Keratinocyte (primary cell): ENCODE results near the gene CSTA. TPM values are rescaled to one million over a fixed set of nuclear protein-coding genes. Genes with fewer than 3 reads are reported as not detected.

Experiments
- DNase-seq: peaks from one replicate; pipeline ENCODE4 v3.0.0-alpha.2; 2011; ENCODE audit warnings: low read depth, missing footprints, low spot score
- FAIRE-seq: peaks from 2 replicates; lab custom pipeline; 2011; peaks lifted over from hg19 to GRCh38; lab: Jason Lieb, UNC
- H2AFZ ChIP-seq: 2 replicates; pipeline ENCODE4 v1.6.0; 2012; ENCODE audit warnings: low read length, control low read depth, inconsistent platforms; ENCODE audit not compliant: control insufficient read depth
- H3K27ac ChIP-seq: 2 replicates; pipeline ENCODE4 v1.5.1; 2011; ENCODE audit warnings: low read length; ENCODE audit not compliant: control insufficient read depth, insufficient read depth
- H3K27me3 ChIP-seq: 3 replicates; pipeline ENCODE4 v1.6.0; 2011; ENCODE audit warnings: low read length; ENCODE audit not compliant: control insufficient read depth, insufficient read depth; ENCODE audit errors: extremely low read depth
- H3K36me3 ChIP-seq, 2 experiments: 2 replicates in 1 of 2; 3 replicates in 1 of 2; pipeline ENCODE4 v1.5.1; 2011; ENCODE audit warnings: low read length in 2 of 2, mild to moderate bottlenecking in 1 of 2; ENCODE audit not compliant: control insufficient read depth in 2 of 2, insufficient read depth in 2 of 2; ENCODE audit errors: extremely low read depth in 1 of 2
- H3K4me1 ChIP-seq: 3 replicates; pipeline ENCODE4 v1.5.1; 2011; ENCODE audit warnings: low read length; ENCODE audit not compliant: control insufficient read depth, insufficient read depth; ENCODE audit errors: extremely low read depth
- H3K4me2 ChIP-seq: 3 replicates; pipeline ENCODE4 v1.6.0; 2011; ENCODE audit warnings: low read depth, low read length; ENCODE audit not compliant: control insufficient read depth, insufficient read depth; ENCODE audit errors: extremely low read depth
- H3K4me3 ChIP-seq, 3 experiments: fragments of 200-600 bp in 1 of 3; sonication (generic) in 1 of 3; 2 replicates in 2 of 3; 3 replicates in 1 of 3; pipeline ENCODE4 v1.5.1; 2011 to 2016; ENCODE audit warnings: low read length in 3 of 3, mild to moderate bottlenecking in 3 of 3, control low read depth in 2 of 3, inconsistent platforms in 1 of 3, low read depth in 1 of 3, mixed read lengths in 1 of 3, mixed run types in 1 of 3, moderate library complexity in 1 of 3; ENCODE audit not compliant: control insufficient read depth in 2 of 3, insufficient read depth in 2 of 3; ENCODE audit errors: extremely low read depth in 1 of 3
- H3K79me2 ChIP-seq: 2 replicates; pipeline ENCODE4 v1.6.0; 2012; ENCODE audit warnings: low read length; ENCODE audit not compliant: control insufficient read depth, insufficient read depth
- H3K9ac ChIP-seq: 3 replicates; pipeline ENCODE4 v1.6.0; 2011; ENCODE audit warnings: low read length; ENCODE audit not compliant: control insufficient read depth, insufficient read depth; ENCODE audit errors: extremely low read depth
- H3K9me1 ChIP-seq: 3 replicates; pipeline ENCODE4 v1.6.0; 2011; ENCODE audit warnings: low read length; ENCODE audit not compliant: control insufficient read depth, insufficient read depth; ENCODE audit errors: extremely low read depth
- H3K9me3 ChIP-seq: 2 replicates; pipeline ENCODE4 v1.5.1; 2012; ENCODE audit warnings: low read depth, low read length; ENCODE audit not compliant: control insufficient read depth
- H4K20me1 ChIP-seq: 3 replicates; pipeline ENCODE4 v1.6.0; 2011; ENCODE audit warnings: low read length; ENCODE audit not compliant: control insufficient read depth, insufficient read depth; ENCODE audit errors: extremely low read depth
- EZH2 ChIP-seq: IDR thresholded peaks from one replicate; pipeline ENCODE4 v1.6.1; 2012; ENCODE audit warnings: inconsistent platforms, mild to moderate bottlenecking, low read length, moderate library complexity
- dilution Hi-C: fragments of 300-500 bp; cut with MboI; formaldehyde crosslinking; loops from one replicate; pipeline ENCODE4 v1.7.0; 2020; ENCODE audit warnings: low sequenced_read_pairs; ENCODE audit not compliant: extremely low pct_ligation_motif_present
- polyA plus RNA-seq, 5 experiments: library from polyadenylated mRNA; depleted of rRNA in 3 of 5; stranded (reverse) in 3 of 5; stranded (forward) in 1 of 5; unstranded in 1 of 5; fragments of >200 nt; gene quantifications; 1 replicate in 1 of 5; 2 replicates in 3 of 5; 3 replicates in 1 of 5; pipeline versions ENCODE4 v1.2.1 to v1.2.3, GENCODE V29; 2011 to 2012; ENCODE audit warnings: missing spikeins in 2 of 5, low read depth in 1 of 5, low replicate concordance in 1 of 5
- TF ChIP-seq, protein P1 (sequence below), 3 experiments: IDR thresholded peaks in 1 of 3; conservative IDR thresholded peaks in 1 of 3; optimal IDR thresholded peaks in 1 of 3; 2 replicates in 2 of 3; 3 replicates in 1 of 3; pipeline versions ENCODE3 to v1.5.1; 2011; ENCODE audit warnings: low read length in 3 of 3, mild to moderate bottlenecking in 3 of 3, moderate library complexity in 2 of 3, control low read depth in 1 of 3, inconsistent platforms in 1 of 3; ENCODE audit not compliant: insufficient read depth in 2 of 3; ENCODE audit errors: extremely low read depth in 1 of 3

Gene CSTA
- polyA plus RNA-seq, 1 donor (not counting 4 experiments of a cell fraction or from before 2014, with no cell fraction given), result 1,138 TPM

DNA sequence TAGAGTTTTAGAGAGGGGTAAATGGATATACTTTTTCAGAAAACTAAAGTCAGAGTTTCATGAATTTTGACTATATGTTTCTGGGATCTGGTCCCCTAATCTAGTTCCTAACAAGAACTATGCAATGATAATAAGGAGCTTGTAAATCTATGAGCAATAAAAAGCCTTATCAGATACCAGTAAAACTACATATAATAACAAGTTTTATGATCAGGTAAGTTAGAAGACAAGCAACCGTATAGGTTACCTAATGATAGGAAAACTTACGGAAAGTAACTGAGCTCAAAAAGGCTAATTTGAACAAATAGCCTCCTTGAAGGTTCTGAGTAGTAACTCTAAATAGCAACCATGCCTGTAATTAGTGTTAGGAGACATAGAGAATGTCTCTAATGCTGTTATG lies 37.0 kb downstream of the CSTA start:
- Histone ChIP-seq H3K9me3 (no peaks in the 10 kb centered on the region), H4K20me1 (no peaks in the 10 kb centered on the region), H3K27ac (no peak overlapping the region), H3K27me3 (no peaks in the 10 kb centered on the region), H2AFZ (no peak overlapping the region), H3K4me1 (no peaks in the 10 kb centered on the region), H3K9me1 (no peaks in the 10 kb centered on the region), H3K4me3 (no peak overlapping the region), H3K79me2 (no peaks in the 10 kb centered on the region), H3K9ac (no peak overlapping the region), H3K36me3 (peaks cover 13 to 33% of the 10 kb centered on the region in 2 experiments), H3K4me2 (no peak overlapping the region)
- DNase-seq (no peak), FAIRE-seq (no peak)
- dilution Hi-C loops, result no loop called here
- no peak for TF ChIP-seq EZH2
- TF ChIP-seq, protein P1, sequence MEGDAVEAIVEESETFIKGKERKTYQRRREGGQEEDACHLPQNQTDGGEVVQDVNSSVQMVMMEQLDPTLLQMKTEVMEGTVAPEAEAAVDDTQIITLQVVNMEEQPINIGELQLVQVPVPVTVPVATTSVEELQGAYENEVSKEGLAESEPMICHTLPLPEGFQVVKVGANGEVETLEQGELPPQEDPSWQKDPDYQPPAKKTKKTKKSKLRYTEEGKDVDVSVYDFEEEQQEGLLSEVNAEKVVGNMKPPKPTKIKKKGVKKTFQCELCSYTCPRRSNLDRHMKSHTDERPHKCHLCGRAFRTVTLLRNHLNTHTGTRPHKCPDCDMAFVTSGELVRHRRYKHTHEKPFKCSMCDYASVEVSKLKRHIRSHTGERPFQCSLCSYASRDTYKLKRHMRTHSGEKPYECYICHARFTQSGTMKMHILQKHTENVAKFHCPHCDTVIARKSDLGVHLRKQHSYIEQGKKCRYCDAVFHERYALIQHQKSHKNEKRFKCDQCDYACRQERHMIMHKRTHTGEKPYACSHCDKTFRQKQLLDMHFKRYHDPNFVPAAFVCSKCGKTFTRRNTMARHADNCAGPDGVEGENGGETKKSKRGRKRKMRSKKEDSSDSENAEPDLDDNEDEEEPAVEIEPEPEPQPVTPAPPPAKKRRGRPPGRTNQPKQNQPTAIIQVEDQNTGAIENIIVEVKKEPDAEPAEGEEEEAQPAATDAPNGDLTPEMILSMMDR (optimal IDR thresholded peaks at IDR 0.05 in 1 of 3, IDR thresholded peaks at IDR 0.05 in 1 of 3, conservative IDR thresholded peaks at IDR 0.05 in 1 of 3; ENCODE audit: extremely low read depth in 1 of 3, insufficient read depth in 2 of 3, low read length in 3 of 3), result no peak

DNA sequence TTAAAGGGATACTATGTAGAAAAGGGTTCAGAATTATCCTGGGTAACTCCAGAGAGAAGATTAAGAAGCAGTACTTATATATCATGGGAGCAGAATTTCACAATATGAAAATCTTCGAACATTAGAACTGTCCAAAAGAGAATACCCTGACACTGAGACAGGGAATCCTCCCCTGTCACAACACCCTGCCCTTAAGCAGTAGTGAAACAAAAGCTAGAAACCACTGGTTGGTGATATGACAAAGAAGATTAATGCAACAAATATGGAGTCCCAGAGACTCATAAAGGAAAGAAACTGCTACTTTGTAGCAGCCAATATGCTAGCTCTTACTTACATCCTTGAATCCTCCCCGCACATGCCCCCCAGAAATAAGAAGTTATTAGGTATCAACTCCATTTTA lies 39.4 kb downstream of the CSTA start:
- Histone ChIP-seq H2AFZ (no peak overlapping the region), H3K9me1 (no peaks in the 10 kb centered on the region), H3K9me3 (no peaks in the 10 kb centered on the region), H3K79me2 (no peaks in the 10 kb centered on the region), H3K36me3 (peaks cover 9 to 25% of the 10 kb centered on the region in 2 experiments), H4K20me1 (no peaks in the 10 kb centered on the region), H3K27ac (no peak overlapping the region), H3K27me3 (no peaks in the 10 kb centered on the region), H3K4me2 (no peak overlapping the region), H3K4me1 (no peaks in the 10 kb centered on the region), H3K9ac (no peak overlapping the region), H3K4me3 (no peak overlapping the region)
- FAIRE-seq, result no peak
- TF ChIP-seq, protein P1 (optimal IDR thresholded peaks at IDR 0.05 in 1 of 3, IDR thresholded peaks at IDR 0.05 in 1 of 3, conservative IDR thresholded peaks at IDR 0.05 in 1 of 3; ENCODE audit: extremely low read depth in 1 of 3, insufficient read depth in 2 of 3, low read length in 3 of 3), result no peak
- no peak for TF ChIP-seq EZH2
- DNase-seq, result no peak
- dilution Hi-C loops, result no loop called here
